Measurements from ENCODE around the gene ARL8A.
"Not testable (repeated sequence)": the region's sequence is repeated elsewhere in the genome, so short reads cannot be mapped to it uniquely, and the experiment has no call there.

Gene ARL8A

GRCh38 chr1:202144402-202145067 is at the start of gene ARL8A:
TSS of gene ARL8A (minus strand) at chr1:202144737. CDS start at chr1:202144572, 165 bp downstream.
- DNase-seq: peak in 10 of 14 donors; percentile 40 to 85 (median 60)

GRCh38 chr1:202194328-202194648 is 49.8 kb upstream of the ARL8A start:
- no peak for DNase-seq

- no peak for DNase-seq
These were observed 49.2 kb upstream of the ARL8A start, which contains the start of gene LGR6 for GRCh38 chr1:202193614-202194327. TSS of gene LGR6 (plus strand) at chr1:202193799. CDS start at chr1:202193990, 191 bp downstream.

GRCh38 chr1:202192770-202193613 is 48.5 kb upstream of the ARL8A start:
- DNase-seq: peak in 5 of 14 donors; percentile 10 to 37 (median 20)

- not testable (repeated sequence) for DNase-seq
These were observed 46.9 kb upstream of the ARL8A start for GRCh38 chr1:202191391-202191790.

- no peak for DNase-seq
These were observed 45.6 kb upstream of the ARL8A start for GRCh38 chr1:202189918-202190715.

GRCh38 chr1:202189001-202189790 is 44.7 kb upstream of the ARL8A start:
- DNase-seq: peak in 10 of 14 donors; percentile 15 to 76 (median 36)

- no peak for DNase-seq
These were observed 43.3 kb upstream of the ARL8A start for GRCh38 chr1:202187697-202188407.

- no peak for DNase-seq
These were observed 42.6 kb upstream of the ARL8A start for GRCh38 chr1:202187041-202187671.

GRCh38 chr1:202186327-202186726 is 41.8 kb upstream of the ARL8A start:
- DNase-seq: no peak

GRCh38 chr1:202184750-202185460 is 40.4 kb upstream of the ARL8A start:
- peak in 10 of 14 donors; percentile 23 to 73 (median 44) for DNase-seq

- no peak for DNase-seq
These were observed 37.7 kb upstream of the ARL8A start for GRCh38 chr1:202182040-202182877.

GRCh38 chr1:202181586-202181985 is 37.0 kb upstream of the ARL8A start:
- no peak for DNase-seq

- not testable (repeated sequence) for DNase-seq
These were observed 36.2 kb upstream of the ARL8A start for GRCh38 chr1:202180751-202181139.

- no peak for DNase-seq
These were observed 35.6 kb upstream of the ARL8A start for GRCh38 chr1:202179828-202180750.

GRCh38 chr1:202176949-202177927 is 32.7 kb upstream of the ARL8A start:
- no peak for DNase-seq

All from C1 segment of cervical spinal cord (tissue), 14 donors.